Neural cell (in vitro differentiated cells): ENCODE results near the gene PIGQ. TPM values are rescaled to one million over a fixed set of nuclear protein-coding genes. Genes with fewer than 3 reads are reported as not detected.

Experiments
- H2AFZ ChIP-seq: fragments of 200-600, 300-800 bp; sonication (generic), shearing (Covaris generic); 2 replicates; pipeline ENCODE4 v1.6.0; 2014; ENCODE audit warnings: low read depth, mild to moderate bottlenecking, antibody characterized with exemption, low read length, moderate library complexity
- H3F3A ChIP-seq: fragments of 200-600 bp; shearing (Covaris generic); 2 replicates; pipeline ENCODE4 v1.6.1; 2016; ENCODE audit warnings: mild to moderate bottlenecking, moderate library complexity, mixed read lengths, antibody characterized with exemption, low read length; ENCODE audit not compliant: insufficient read depth, poor library complexity, severe bottlenecking
- H3K27ac ChIP-seq: fragments of 200-600, 300-800 bp; sonication (generic), shearing (Covaris generic); 2 replicates; pipeline ENCODE4 v1.5.1; 2014; ENCODE audit warnings: mild to moderate bottlenecking, low read length, moderate library complexity
- H3K27me3 ChIP-seq: fragments of 300-800, 200-600 bp; sonication (generic), shearing (Covaris generic); 2 replicates; pipeline ENCODE4 v1.6.0; 2014; ENCODE audit warnings: mild to moderate bottlenecking, low read depth, low read length, moderate library complexity; ENCODE audit not compliant: insufficient read depth
- H3K36me3 ChIP-seq: fragments of 300-800, 200-600 bp; sonication (generic), shearing (Covaris generic); 2 replicates; pipeline ENCODE4 v1.5.1; 2014; ENCODE audit warnings: mild to moderate bottlenecking, antibody characterized with exemption, low read length, moderate library complexity; ENCODE audit not compliant: insufficient read depth
- H3K4me2 ChIP-seq: fragments of 300-800, 200-600 bp; sonication (generic), shearing (Covaris generic); 2 replicates; pipeline ENCODE4 v1.6.0; 2014; ENCODE audit warnings: mild to moderate bottlenecking, low read length
- H3K4me3 ChIP-seq: fragments of 300-800, 200-600 bp; sonication (generic), shearing (Covaris generic); 2 replicates; pipeline ENCODE4 v1.5.1; 2014; ENCODE audit warnings: mild to moderate bottlenecking, low read length, moderate library complexity
- H3K79me2 ChIP-seq: fragments of 200-600 bp; shearing (Covaris generic); replicated peaks from 2 replicates; pipeline ENCODE4 v1.6.0; 2014; ENCODE audit warnings: mild to moderate bottlenecking, low read length, moderate library complexity; ENCODE audit not compliant: insufficient read depth
- H3K9ac ChIP-seq: fragments of 300-800, 200-600 bp; sonication (generic), shearing (Covaris generic); 2 replicates; pipeline ENCODE4 v1.6.1; 2016; ENCODE audit warnings: mild to moderate bottlenecking, low read length, mixed read lengths
- H3K9me2 ChIP-seq: fragments of 200-600 bp; shearing (Covaris generic); 2 replicates; pipeline ENCODE4 v1.6.1; 2016; ENCODE audit warnings: mild to moderate bottlenecking, low read length, mixed read lengths; ENCODE audit not compliant: insufficient read depth
- H3K9me3 ChIP-seq: fragments of 200-600, 300-800 bp; sonication (generic), shearing (Covaris generic); 2 replicates; pipeline ENCODE4 v1.6.1; 2016; ENCODE audit warnings: mild to moderate bottlenecking, mixed run types, low read length, moderate library complexity, mixed read lengths
- H4K20me1 ChIP-seq: fragments of 200-600 bp; shearing (Covaris generic); 2 replicates; pipeline ENCODE4 v1.6.1; 2016; ENCODE audit warnings: mild to moderate bottlenecking, mixed run types; ENCODE audit not compliant: insufficient read depth
- EP300 ChIP-seq: fragments of 450-650 bp; conservative IDR thresholded peaks from 2 replicates; pipeline ENCODE4 v1.6.1; 2014; ENCODE audit warnings: antibody characterized with exemption, mild to moderate bottlenecking, moderate library complexity; ENCODE audit not compliant: poor library complexity, severe bottlenecking
- EZH2 ChIP-seq: fragments of 200-600, 300-800 bp; shearing (Covaris generic), sonication (generic); IDR thresholded peaks from 2 replicates; pipeline ENCODE4 v1.6.1; 2014; ENCODE audit warnings: antibody characterized with exemption, low read length, borderline replicate concordance, mild to moderate bottlenecking; ENCODE audit not compliant: insufficient read depth, poor library complexity, severe bottlenecking
- MXI1 ChIP-seq: fragments of 450-650 bp; conservative IDR thresholded peaks from 2 replicates; pipeline ENCODE4 v1.6.1; 2014; ENCODE audit warnings: antibody characterized with exemption, mild to moderate bottlenecking; ENCODE audit not compliant: poor library complexity, severe bottlenecking
- POLR2AphosphoS5 ChIP-seq: IDR thresholded peaks from 2 replicates; pipeline ENCODE4 v1.6.1; 2012
- RAD21 ChIP-seq: fragments of 450-650 bp; conservative IDR thresholded peaks from 2 replicates; pipeline ENCODE4 v1.6.1; 2014; ENCODE audit warnings: antibody characterized with exemption, mild to moderate bottlenecking, moderate library complexity
- SMC3 ChIP-seq: fragments of 450-650 bp; conservative IDR thresholded peaks from 2 replicates; pipeline ENCODE4 v1.6.1; 2014; ENCODE audit warnings: antibody characterized with exemption, mild to moderate bottlenecking, moderate library complexity; ENCODE audit not compliant: poor library complexity
- TAF1 ChIP-seq: IDR thresholded peaks from 2 replicates; pipeline ENCODE4 v1.6.1; 2012; ENCODE audit warnings: low read depth
- polyA plus RNA-seq: library from polyadenylated mRNA; depleted of rRNA; stranded (reverse); fragments of >200 nt; gene quantifications from 2 replicates; pipeline ENCODE4 v1.2.3, GENCODE V29; 2014
- TF ChIP-seq, protein P1 (sequence below): fragments of 450-650 bp; IDR thresholded peaks from 2 replicates; pipeline ENCODE4 v1.5.1; 2014; ENCODE audit warnings: antibody characterized with exemption, mild to moderate bottlenecking, moderate library complexity; ENCODE audit not compliant: poor library complexity, severe bottlenecking
- TF ChIP-seq, protein P2 (sequence below): IDR thresholded peaks from 2 replicates; pipeline ENCODE4 v1.6.1; 2012; ENCODE audit warnings: borderline replicate concordance

PIGQ gene
- polyA plus RNA-seq, 1 donor from 2014 or later: 69.2 TPM

DNA sequence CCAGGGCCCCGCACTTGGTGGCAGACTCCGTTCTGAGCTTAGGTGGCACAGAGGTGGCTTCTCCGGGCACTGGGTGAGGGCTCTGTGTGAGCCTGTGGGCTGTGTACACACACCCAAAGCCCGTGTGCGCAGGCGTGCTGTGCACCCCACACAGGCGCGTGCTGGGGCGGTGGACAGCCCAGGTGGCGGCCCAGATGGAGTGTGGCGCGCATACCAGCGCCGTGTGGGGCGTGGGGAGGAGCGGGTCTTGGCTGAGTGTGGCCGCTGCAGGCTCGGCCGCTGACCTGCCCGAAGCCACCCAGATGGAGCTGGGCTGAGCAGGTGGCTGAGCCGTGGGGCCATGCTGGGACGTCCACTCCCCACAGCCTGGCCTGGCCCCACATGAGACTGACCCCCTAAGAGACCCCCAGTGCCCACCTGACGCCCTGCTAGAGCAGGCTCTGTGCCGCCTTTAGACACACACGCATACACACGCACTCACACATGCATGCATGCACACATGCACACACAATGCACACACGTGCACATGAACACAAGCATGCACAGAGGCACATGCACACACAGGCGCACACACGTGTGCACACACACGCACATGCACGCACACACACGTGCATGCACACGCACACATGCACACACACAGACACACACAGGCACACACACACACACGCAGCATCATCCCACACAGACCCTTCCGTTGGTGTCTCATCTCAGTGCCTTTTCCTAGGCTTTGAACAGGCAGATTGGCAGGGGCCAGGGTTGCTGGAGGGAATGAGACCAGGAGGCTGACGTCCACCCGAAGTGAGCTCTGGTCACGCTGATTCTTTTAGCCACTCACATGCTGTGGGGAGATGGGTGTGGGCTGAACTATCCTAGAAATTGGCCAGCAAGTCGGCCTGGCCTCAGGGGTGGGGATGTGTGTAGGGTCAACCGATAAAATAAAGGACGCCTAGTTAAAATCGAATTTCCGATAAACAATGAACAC is 7.5 kb upstream of the PIGQ start:
- Histone ChIP-seq H4K20me1 (no peaks in the 10 kb centered on the region), H3K79me2 (no peaks in the 10 kb centered on the region), H3K9me2 (no peaks in the 10 kb centered on the region), H3F3A (no peaks in the 10 kb centered on the region), H3K4me3 (no peak overlapping the region), H3K9ac (no peak overlapping the region), H2AFZ (no peak overlapping the region), H3K36me3 (no peaks in the 10 kb centered on the region), H3K4me2 (no peak overlapping the region), H3K27ac (no peak overlapping the region), H3K27me3 (peaks cover 39% of the 10 kb centered on the region), H3K9me3 (no peaks in the 10 kb centered on the region)
- TF ChIP-seq RAD21: no peak
- TF ChIP-seq TAF1: no peak
- TF ChIP-seq, protein P1, sequence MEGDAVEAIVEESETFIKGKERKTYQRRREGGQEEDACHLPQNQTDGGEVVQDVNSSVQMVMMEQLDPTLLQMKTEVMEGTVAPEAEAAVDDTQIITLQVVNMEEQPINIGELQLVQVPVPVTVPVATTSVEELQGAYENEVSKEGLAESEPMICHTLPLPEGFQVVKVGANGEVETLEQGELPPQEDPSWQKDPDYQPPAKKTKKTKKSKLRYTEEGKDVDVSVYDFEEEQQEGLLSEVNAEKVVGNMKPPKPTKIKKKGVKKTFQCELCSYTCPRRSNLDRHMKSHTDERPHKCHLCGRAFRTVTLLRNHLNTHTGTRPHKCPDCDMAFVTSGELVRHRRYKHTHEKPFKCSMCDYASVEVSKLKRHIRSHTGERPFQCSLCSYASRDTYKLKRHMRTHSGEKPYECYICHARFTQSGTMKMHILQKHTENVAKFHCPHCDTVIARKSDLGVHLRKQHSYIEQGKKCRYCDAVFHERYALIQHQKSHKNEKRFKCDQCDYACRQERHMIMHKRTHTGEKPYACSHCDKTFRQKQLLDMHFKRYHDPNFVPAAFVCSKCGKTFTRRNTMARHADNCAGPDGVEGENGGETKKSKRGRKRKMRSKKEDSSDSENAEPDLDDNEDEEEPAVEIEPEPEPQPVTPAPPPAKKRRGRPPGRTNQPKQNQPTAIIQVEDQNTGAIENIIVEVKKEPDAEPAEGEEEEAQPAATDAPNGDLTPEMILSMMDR: no peak
- TF ChIP-seq SMC3: no peak
- TF ChIP-seq EP300: no peak
- no peak for TF ChIP-seq MXI1
- TF ChIP-seq, protein P2, sequence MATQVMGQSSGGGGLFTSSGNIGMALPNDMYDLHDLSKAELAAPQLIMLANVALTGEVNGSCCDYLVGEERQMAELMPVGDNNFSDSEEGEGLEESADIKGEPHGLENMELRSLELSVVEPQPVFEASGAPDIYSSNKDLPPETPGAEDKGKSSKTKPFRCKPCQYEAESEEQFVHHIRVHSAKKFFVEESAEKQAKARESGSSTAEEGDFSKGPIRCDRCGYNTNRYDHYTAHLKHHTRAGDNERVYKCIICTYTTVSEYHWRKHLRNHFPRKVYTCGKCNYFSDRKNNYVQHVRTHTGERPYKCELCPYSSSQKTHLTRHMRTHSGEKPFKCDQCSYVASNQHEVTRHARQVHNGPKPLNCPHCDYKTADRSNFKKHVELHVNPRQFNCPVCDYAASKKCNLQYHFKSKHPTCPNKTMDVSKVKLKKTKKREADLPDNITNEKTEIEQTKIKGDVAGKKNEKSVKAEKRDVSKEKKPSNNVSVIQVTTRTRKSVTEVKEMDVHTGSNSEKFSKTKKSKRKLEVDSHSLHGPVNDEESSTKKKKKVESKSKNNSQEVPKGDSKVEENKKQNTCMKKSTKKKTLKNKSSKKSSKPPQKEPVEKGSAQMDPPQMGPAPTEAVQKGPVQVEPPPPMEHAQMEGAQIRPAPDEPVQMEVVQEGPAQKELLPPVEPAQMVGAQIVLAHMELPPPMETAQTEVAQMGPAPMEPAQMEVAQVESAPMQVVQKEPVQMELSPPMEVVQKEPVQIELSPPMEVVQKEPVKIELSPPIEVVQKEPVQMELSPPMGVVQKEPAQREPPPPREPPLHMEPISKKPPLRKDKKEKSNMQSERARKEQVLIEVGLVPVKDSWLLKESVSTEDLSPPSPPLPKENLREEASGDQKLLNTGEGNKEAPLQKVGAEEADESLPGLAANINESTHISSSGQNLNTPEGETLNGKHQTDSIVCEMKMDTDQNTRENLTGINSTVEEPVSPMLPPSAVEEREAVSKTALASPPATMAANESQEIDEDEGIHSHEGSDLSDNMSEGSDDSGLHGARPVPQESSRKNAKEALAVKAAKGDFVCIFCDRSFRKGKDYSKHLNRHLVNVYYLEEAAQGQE: no peak
- no peak for TF ChIP-seq POLR2AphosphoS5
- no peak for TF ChIP-seq EZH2

DNA sequence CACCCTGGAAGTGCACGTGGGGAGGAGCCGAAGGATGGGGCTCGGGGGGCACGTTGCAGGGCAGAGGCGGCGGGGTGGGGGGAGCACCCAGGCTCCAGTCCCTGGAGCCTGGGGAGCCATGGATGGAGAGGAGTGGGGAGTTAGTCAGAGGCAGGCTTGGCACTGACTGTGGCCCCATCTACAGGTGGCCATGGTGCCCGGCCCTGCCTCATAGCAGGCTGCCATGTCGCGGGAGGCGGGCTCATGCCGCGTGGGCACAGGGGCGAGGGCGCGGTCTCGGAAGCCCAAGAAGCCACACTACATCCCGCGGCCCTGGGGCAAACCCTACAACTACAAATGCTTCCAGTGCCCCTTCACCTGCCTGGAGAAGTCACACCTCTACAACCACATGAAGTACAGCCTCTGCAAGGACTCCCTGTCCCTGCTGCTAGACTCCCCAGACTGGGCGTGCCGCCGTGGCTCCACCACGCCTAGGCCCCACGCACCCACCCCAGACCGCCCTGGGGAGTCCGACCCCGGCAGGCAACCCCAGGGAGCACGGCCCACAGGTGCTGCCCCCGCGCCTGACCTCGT is 6.6 kb upstream of the PIGQ start:
- Histone ChIP-seq H3K9me3 (no peaks in the 10 kb centered on the region), H3K9me2 (no peaks in the 10 kb centered on the region), H3K4me3 (no peak overlapping the region), H3F3A (no peaks in the 10 kb centered on the region), H2AFZ (no peak overlapping the region), H3K9ac (no peak overlapping the region), H3K27ac (no peak overlapping the region), H3K27me3 (peaks cover 39% of the 10 kb centered on the region), H3K79me2 (no peaks in the 10 kb centered on the region), H3K4me2 (no peak overlapping the region), H3K36me3 (no peaks in the 10 kb centered on the region), H4K20me1 (no peaks in the 10 kb centered on the region)
- no peak for TF ChIP-seq SMC3
- no peak for TF ChIP-seq TAF1
- TF ChIP-seq, protein P2: no peak
- TF ChIP-seq, protein P1: no peak
- TF ChIP-seq POLR2AphosphoS5: no peak
- TF ChIP-seq RAD21: no peak
- no peak for TF ChIP-seq EP300
- TF ChIP-seq MXI1: no peak
- no peak for TF ChIP-seq EZH2
